TTC549 (cell line): ENCODE results near the gene BTRC.
"Not testable (repeated sequence)": the region's sequence is repeated elsewhere in the genome, so short reads cannot be mapped to it uniquely, and the experiment has no call there.

Experiments used
- FAIRE-seq: peaks from 2 replicates; lab custom pipeline; 2012; peaks lifted over from hg19 to GRCh38; lab: Jason Lieb, UNC

The BTRC gene

GRCh38 chr10:101351017-101351416 is 2.9 kb upstream of the BTRC start:
- FAIRE-seq, result no peak

- FAIRE-seq, result no peak
Measured at GRCh38 chr10:101351477-101351876, 2.5 kb upstream of the BTRC start.

GRCh38 chr10:101352857-101353256 is 1.1 kb upstream of the BTRC start:
- not testable (repeated sequence) for FAIRE-seq

- no peak for FAIRE-seq
Measured at GRCh38 chr10:101354328-101355071, 535 bp downstream of the BTRC start.

- no peak for FAIRE-seq
Measured at GRCh38 chr10:101355072-101355706, 1.2 kb downstream of the BTRC start.

GRCh38 chr10:101356132-101356531 is 2.2 kb downstream of the BTRC start:
- FAIRE-seq, result no peak

GRCh38 chr10:101357958-101358357 is 4.0 kb downstream of the BTRC start:
- FAIRE-seq, result no peak

GRCh38 chr10:101358706-101359300 is 4.8 kb downstream of the BTRC start:
- FAIRE-seq, result no peak

GRCh38 chr10:101360090-101360489 is 6.1 kb downstream of the BTRC start:
- not testable (repeated sequence) for FAIRE-seq

GRCh38 chr10:101360841-101361240 is 6.9 kb downstream of the BTRC start:
- FAIRE-seq, result not testable (repeated sequence)

GRCh38 chr10:101363850-101364400 is 10.0 kb downstream of the BTRC start:
- FAIRE-seq, result no peak

- FAIRE-seq, result peak; percentile 89
Measured at GRCh38 chr10:101364721-101365120, 10.8 kb downstream of the BTRC start.

GRCh38 chr10:101367569-101368453 is 13.8 kb downstream of the BTRC start:
- no peak for FAIRE-seq

GRCh38 chr10:101373063-101373462 is 19.1 kb downstream of the BTRC start:
- FAIRE-seq, result no peak

GRCh38 chr10:101373993-101374392 is 20.0 kb downstream of the BTRC start:
- not testable (repeated sequence) for FAIRE-seq

GRCh38 chr10:101375076-101375475 is 21.1 kb downstream of the BTRC start:
- FAIRE-seq, result no peak

GRCh38 chr10:101379663-101380352 is 25.8 kb downstream of the BTRC start:
- peak; percentile 28 for FAIRE-seq

- no peak for FAIRE-seq
Measured at GRCh38 chr10:101380353-101381017, 26.5 kb downstream of the BTRC start.

- no peak for FAIRE-seq
Measured at GRCh38 chr10:101385866-101386658, 32.1 kb downstream of the BTRC start.

GRCh38 chr10:101386659-101387259 is 32.8 kb downstream of the BTRC start:
- peak; percentile 50 for FAIRE-seq
